Endometrial microvascular endothelial cells (primary cell): ENCODE measurements around the gene TMEM245. TPM values are rescaled to one million over a fixed set of nuclear protein-coding genes. Genes with fewer than 3 reads are reported as not detected.
"Not testable (repeated sequence)": the region's sequence is repeated elsewhere in the genome, so short reads cannot be mapped to it uniquely, and the experiment has no call there.

Experiments used
- in situ Hi-C: cut with HindIII; loops from 2 replicates; pipeline ENCODE4 v1.10.0; 2017; ENCODE audit warnings: low sequenced_read_pairs, low pct_unique_long_range_greater_than_20kb; ENCODE audit errors: inconsistent ontology term
- total RNA-seq: library from RNA; depleted of rRNA; stranded (reverse); fragments of >200 nt; gene quantifications from one replicate; pipeline ENCODE4 v1.2.3, GENCODE V29; 2015; ENCODE audit errors: inconsistent ontology term

TMEM245 gene
- total RNA-seq, 1 donor from 2014 or later = 32.5 TPM

DNA sequence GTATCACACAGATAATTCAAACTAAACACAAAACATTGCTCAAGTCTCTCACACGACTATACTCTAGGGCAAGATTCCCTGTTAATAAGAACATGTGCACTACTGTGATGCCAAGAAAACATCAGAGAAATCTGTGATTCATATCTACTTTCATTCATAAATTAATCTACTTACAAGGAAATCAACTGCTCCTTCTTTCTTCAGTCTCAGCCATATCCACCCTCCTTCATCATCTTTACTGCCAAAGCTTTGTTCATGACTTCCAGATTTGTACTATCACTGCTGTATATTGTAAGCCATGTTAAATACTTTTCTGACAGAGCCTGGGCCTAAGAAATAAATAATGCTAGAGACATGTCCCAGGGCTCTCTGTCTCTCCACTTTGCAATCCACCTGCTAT, 141.5 kb downstream of the TMEM245 start:
- in situ Hi-C loops = no loop called here

DNA sequence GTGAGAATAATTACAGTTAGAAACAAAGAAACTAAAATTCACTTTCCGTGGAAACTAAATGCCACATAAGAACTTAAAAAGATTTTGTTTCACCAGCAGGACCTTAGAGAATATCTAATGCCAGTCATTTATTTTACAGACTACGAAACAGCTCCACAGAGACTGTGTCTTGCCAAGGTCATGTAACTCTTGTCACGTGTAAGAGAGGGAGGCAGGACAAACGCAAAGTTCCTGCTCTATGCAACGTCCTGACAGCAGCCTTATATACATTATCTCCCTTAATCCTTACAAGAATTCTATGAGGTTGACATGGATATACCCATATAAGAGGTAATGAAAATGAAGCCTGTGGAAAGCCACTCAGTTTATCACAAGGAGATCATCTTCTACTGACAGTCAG, 145.9 kb downstream of the TMEM245 start:
- in situ Hi-C loops = no loop called here

DNA sequence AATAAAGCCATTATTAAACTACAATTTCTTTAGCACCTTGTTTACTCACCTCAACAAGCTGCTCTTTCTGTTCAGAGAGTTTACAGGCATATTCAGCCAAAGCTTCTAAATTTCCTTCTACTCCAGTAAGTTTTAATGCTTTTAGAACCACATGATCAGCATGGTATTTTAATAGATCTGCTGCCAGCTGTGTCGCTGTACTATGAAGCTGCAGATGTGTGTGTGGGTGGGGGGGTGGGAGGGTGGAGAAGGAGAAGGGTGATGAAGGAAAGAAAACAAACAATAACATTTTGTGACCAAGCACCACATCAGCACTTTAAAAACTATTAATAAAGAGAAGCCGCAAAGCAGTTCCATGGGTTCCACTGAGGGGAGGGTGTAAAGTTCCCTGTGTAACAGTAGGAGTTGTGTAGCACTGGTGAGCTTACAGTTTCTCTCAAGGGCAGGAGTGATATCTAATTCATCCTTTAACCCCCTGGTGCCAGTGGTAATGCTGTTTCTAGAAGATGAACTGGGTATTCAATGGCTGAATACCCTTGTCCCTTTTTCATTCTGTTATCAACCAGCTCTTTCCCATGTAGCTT, 147.0 kb downstream of the TMEM245 start:
- in situ Hi-C loops = no loop called here

DNA sequence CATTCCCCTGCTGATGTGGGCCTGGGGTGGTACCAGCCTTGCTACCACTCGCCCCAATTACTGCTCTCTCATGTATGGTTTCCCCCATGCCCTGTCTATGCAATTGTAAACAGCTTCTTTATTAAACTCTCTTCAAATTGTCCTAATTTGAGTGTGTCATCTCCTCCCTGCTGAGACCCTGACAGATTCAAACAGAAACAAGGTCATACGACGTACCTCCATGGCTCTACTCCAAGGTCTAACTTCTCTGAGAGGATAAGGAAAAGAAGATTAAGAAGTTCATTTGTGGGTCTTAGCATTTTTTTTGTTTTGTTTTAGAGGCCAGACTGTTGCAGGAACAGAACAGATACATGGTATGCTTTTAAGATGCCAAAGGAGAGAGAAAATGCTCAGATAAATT, 147.6 kb downstream of the TMEM245 start:
- in situ Hi-C loops = no loop called here

DNA sequence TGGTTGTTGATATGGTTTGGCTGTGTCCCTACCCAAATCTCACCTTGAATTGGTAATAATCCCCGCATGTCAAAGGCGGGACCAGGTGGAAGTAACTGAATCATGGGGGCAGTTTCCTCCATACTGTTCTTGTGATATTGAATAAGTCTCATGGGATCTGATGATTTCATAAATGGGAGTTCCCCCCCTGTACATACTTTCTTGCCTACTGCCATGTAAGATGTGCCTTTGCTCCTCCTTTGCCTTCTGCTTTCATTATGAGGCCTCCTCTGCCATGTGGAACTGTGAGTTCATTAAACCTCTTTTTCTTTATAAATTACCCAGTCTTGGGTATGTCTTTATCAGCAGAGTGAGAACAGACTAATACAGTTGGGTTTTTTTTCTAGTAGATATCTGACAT, 148.4 kb downstream of the TMEM245 start:
- in situ Hi-C loops = not testable (repeated sequence)

DNA sequence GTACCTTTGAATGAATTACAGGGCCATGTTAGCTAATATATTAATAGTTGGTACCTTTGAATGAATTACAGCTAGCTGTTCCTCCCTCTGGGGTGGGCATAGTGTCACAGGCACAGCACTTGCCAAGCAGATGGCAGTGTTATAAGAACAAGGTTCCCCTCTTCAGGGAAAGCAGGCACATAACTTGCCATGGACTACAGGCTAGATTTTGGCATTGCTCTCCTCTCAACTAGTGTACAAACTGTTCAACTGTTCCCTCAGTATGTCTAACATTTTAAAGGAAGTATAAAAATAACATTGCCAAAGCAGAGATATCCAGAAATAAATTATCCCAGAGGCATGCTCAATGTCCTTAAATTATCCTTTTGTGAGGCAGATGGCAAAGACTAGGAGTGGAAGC, 151.8 kb downstream of the TMEM245 start:
- in situ Hi-C loops = no loop called here

Other genes starting within 250 kb of the TMEM245 start
- gene ELP1, start 185.8 kb downstream of the TMEM245 start, total RNA-seq = 25.6 TPM
- gene ABITRAM, start 185.5 kb downstream of the TMEM245 start, total RNA-seq = 12.0 TPM
- 153 TPM for gene CTNNAL1, start 106.4 kb downstream of the TMEM245 start, total RNA-seq
- not detected for gene FRRS1L, start 47.3 kb upstream of the TMEM245 start, total RNA-seq
- gene EPB41L4B, start 201.1 kb upstream of the TMEM245 start, total RNA-seq = 0.19 TPM